Bronchial epithelial cell (primary cell): Measurements from ENCODE around the gene SLC9A5. TPM values are rescaled to one million over a fixed set of nuclear protein-coding genes. Genes with fewer than 3 reads are reported as not detected.

ENCODE experiments used
- DNase-seq: peaks from one replicate; pipeline ENCODE4 v3.0.0-alpha.2; 2010; ENCODE audit warnings: low read depth
- FAIRE-seq: peaks from 2 replicates; lab custom pipeline; 2011; peaks lifted over from hg19 to GRCh38; lab: Jason Lieb, UNC
- H3K27me3 ChIP-seq: 2 replicates; pipeline ENCODE4 v1.5.1; 2011; ENCODE audit warnings: low read length; ENCODE audit not compliant: control insufficient read depth, insufficient read depth
- H3K36me3 ChIP-seq: 2 replicates; pipeline ENCODE4 v1.5.1; 2011; ENCODE audit warnings: low read length; ENCODE audit not compliant: control insufficient read depth, insufficient read depth
- H3K4me3 ChIP-seq: 2 replicates; pipeline ENCODE4 v1.5.1; 2011; ENCODE audit warnings: mild to moderate bottlenecking, low read depth, low read length, control low read depth
- CTCF ChIP-seq: IDR thresholded peaks from 2 replicates; pipeline ENCODE4 v1.5.1; 2011; ENCODE audit warnings: mild to moderate bottlenecking, moderate library complexity, low read length, control low read depth, inconsistent platforms; ENCODE audit not compliant: insufficient read depth, severe bottlenecking
- total RNA-seq: library from RNA; depleted of rRNA; stranded (reverse); fragments of >200 nt; gene quantifications from 2 replicates; pipeline ENCODE4 v1.2.1, GENCODE V29; 2014

SLC9A5 gene
- total RNA-seq, 1 donor from 2014 or later = 0.26 TPM

DNA sequence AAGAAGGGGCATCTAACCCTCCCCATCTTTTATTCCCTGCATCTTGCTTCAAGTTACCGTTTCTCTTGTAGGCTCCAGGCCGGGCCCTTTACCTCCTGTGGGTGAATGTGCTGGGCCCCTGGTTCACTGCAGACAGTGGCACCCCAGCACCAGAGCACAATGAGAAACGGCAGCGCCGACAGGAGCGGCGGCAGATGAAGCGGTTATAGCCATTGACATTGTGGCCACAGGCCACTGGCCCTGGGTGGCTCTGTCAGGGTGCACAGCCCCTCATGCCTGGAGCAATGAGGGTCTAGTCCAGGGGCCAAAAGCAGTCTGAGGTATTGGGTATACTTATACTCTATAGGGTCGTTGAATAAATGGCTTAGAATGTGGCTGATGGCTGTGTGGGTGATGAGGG lies 19.9 kb upstream of the SLC9A5 start:
- no peak for TF ChIP-seq CTCF
- FAIRE-seq = no peak
- peaks cover 23% of the 10 kb centered on the region for H3K36me3 ChIP-seq
- no peak for DNase-seq
- H3K4me3 ChIP-seq = no peak overlapping the region
- no peaks in the 10 kb centered on the region for H3K27me3 ChIP-seq

GRCh38 chr16:67229906-67230808 lies 18.6 kb upstream of the SLC9A5 start:
- no peak for DNase-seq
- TF ChIP-seq CTCF = no peak
- H3K4me3 ChIP-seq = no peak overlapping the region
- H3K36me3 ChIP-seq = peaks cover 25% of the 10 kb centered on the region
- no peak for FAIRE-seq
- no peaks in the 10 kb centered on the region for H3K27me3 ChIP-seq

DNA sequence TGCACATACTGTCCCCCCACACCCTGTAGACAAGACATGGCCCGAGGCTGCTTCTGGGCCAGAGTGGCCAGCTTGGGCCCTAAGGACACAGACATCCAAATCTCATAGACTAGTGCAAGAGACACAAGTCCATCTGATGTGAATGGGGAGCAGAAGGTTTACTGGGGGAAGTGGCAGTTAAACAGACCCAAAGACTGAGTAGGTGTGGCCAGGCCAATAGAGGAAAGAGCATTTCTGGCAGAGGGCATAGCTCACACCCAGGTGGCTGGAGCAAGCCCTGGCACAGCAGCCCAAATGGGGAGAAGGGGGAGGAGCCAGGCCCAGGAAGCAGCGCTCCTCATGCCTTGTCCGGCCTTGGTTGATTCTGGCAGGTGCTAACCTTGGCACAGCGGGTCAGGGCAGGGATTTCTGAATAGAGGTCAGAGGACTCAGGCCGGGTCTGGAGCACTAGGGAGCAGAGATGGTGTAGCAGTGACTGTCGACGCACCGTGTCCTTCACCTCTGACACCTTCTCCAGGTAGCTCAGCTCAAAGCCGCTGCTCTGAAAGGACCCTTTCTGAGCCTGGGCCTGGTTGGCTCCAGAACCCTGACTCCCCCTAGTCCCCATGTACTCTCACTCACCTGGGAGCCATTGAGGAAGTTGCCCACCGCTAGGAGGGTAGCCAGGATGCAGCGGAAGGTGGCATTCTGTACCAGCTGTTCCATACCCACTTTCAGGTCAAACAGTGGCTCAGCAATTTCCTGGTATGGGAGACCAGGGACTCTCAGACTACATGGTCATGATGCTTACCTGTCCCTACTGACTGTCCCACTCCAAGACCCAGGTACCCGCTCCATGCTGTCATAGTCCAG lies 17.7 kb upstream of the SLC9A5 start:
- H3K36me3 ChIP-seq = peaks cover 27% of the 10 kb centered on the region
- no peak overlapping the region for H3K4me3 ChIP-seq
- H3K27me3 ChIP-seq = no peaks in the 10 kb centered on the region
- FAIRE-seq (no peak), DNase-seq (no peak)
- no peak for TF ChIP-seq CTCF

GRCh38 chr16:67233596-67233995 lies 15.2 kb upstream of the SLC9A5 start:
- FAIRE-seq = no peak
- no peak for TF ChIP-seq CTCF
- H3K4me3 ChIP-seq = no peak overlapping the region
- no peak for DNase-seq
- peaks cover 41% of the 10 kb centered on the region for H3K36me3 ChIP-seq
- H3K27me3 ChIP-seq = no peaks in the 10 kb centered on the region

GRCh38 chr16:67234180-67234597 lies 14.6 kb upstream of the SLC9A5 start:
- DNase-seq (no peak), FAIRE-seq (no peak)
- no peak overlapping the region for H3K4me3 ChIP-seq
- TF ChIP-seq CTCF = no peak
- H3K36me3 ChIP-seq = peaks cover 40% of the 10 kb centered on the region
- no peaks in the 10 kb centered on the region for H3K27me3 ChIP-seq
